HFFc6 (cell line): ENCODE measurements around the gene EGLN3. TPM values are rescaled to one million over a fixed set of nuclear protein-coding genes. Genes with fewer than 3 reads are reported as not detected.

Experiments
- DNase-seq: peaks from one replicate; pipeline ENCODE4 v3.0.0-alpha.2; 2018
- H3K27ac Mint-ChIP-seq: 2 replicates; pipeline ENCODE4 v1.8.0; 2020; ENCODE audit warnings: mild to moderate bottlenecking, mixed read lengths
- H3K27me3 Mint-ChIP-seq: 2 replicates; pipeline ENCODE4 v1.8.0; 2021; ENCODE audit warnings: mild to moderate bottlenecking, moderate library complexity, mixed read lengths; ENCODE audit not compliant: insufficient read depth
- H3K36me3 Mint-ChIP-seq: 2 replicates; pipeline ENCODE4 v1.8.0; 2021; ENCODE audit warnings: low read depth, mixed read lengths
- H3K4me1 Mint-ChIP-seq: 2 replicates; pipeline ENCODE4 v1.8.0; 2020; ENCODE audit warnings: low read depth, mixed read lengths
- H3K4me3 Mint-ChIP-seq: 2 replicates; pipeline ENCODE4 v1.8.0; 2020; ENCODE audit warnings: mild to moderate bottlenecking, moderate library complexity, mixed read lengths
- H3K9me3 Mint-ChIP-seq: 2 replicates; pipeline ENCODE4 v1.8.0; 2020; ENCODE audit warnings: mild to moderate bottlenecking, mixed read lengths
- total RNA-seq, 6 experiments: library from RNA; stranded (reverse); fragmentation: NEBNext Ultra II Directional; extraction: Animal tissue kit (Norgen Biotek cat#: 25700); gene quantifications; 2 replicates in 1 of 6; 3 replicates in 5 of 6; pipeline ENCODE4 v1.2.3, GENCODE V29; 2021
- TF ChIP-seq, protein P1 (sequence below): fragments of 200-600 bp; sonication (generic); IDR thresholded peaks from 2 replicates; pipeline ENCODE4 v1.5.0; 2021; ENCODE audit warnings: antibody characterized with exemption, mild to moderate bottlenecking

EGLN3 gene
- total RNA-seq, 6 experiments from 2014 or later = 0.19 TPM; not detected in 5

DNA sequence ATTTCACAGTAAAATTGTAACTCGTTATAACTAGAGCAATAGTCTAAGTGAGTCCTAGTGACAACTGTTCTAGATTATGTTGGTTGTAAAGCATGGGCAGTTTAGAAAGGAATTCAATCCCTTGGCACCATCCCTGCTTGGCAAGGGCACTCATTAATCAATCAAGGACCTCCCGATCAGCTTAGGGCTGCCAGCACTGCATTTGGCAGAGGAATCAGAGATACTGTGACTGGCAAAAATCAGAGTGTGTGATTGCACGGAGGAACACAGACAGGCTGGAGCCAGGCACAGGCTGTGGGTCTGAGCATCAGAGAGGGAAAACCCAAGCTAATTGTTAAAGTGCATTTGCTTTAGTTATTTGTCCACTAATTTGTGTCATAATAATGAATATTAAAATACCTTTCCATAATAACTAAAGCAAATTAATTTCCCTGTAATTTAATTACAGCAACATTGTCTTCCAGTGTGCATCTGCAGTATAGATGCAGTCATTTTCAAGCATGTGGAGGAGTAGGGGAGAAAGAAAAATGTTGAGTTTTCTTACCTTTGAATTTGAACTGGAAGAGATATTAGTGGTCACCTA is 3.2 kb upstream of the EGLN3 start:
- no peak for DNase-seq
- Mint-ChIP-seq H3K36me3 (no peaks in the 10 kb centered on the region; the same call in 1 of the 2 replicates), H3K4me3 (no peak overlapping the region), H3K9me3 (peaks cover 6% of the 10 kb centered on the region; the same call in 1 of the 2 replicates), H3K4me1 (no peaks in the 10 kb centered on the region), H3K27ac (no peak overlapping the region), H3K27me3 (peaks cover 1% of the 10 kb centered on the region)
- TF ChIP-seq, protein P1, sequence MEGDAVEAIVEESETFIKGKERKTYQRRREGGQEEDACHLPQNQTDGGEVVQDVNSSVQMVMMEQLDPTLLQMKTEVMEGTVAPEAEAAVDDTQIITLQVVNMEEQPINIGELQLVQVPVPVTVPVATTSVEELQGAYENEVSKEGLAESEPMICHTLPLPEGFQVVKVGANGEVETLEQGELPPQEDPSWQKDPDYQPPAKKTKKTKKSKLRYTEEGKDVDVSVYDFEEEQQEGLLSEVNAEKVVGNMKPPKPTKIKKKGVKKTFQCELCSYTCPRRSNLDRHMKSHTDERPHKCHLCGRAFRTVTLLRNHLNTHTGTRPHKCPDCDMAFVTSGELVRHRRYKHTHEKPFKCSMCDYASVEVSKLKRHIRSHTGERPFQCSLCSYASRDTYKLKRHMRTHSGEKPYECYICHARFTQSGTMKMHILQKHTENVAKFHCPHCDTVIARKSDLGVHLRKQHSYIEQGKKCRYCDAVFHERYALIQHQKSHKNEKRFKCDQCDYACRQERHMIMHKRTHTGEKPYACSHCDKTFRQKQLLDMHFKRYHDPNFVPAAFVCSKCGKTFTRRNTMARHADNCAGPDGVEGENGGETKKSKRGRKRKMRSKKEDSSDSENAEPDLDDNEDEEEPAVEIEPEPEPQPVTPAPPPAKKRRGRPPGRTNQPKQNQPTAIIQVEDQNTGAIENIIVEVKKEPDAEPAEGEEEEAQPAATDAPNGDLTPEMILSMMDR = no peak

DNA sequence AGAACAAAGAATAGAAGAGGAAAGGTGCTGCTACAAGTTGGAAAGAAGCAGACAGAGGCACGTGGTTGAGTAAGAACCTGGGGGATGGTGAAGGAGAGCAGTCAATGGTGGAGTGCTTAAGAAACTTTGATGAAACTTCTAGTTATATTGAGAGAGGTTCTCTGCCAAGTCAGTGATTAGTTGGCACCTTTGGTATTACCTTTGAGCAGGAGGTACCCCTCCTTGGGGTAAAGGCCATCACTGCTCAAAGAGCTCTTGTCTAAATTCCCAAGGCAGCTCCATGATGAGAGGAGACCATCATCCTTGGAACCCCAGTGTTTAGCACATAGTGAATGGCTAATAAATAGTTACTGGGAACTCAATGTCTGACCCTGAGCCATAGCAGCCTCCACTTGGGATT is 1.7 kb upstream of the EGLN3 start:
- no peak for DNase-seq
- no peaks in the 10 kb centered on the region; the same call in 1 of the 2 replicates for H3K36me3 Mint-ChIP-seq
- no peaks in the 10 kb centered on the region for H3K4me1 Mint-ChIP-seq
- no peak overlapping the region for H3K4me3 Mint-ChIP-seq
- peaks cover 4% of the 10 kb centered on the region for H3K27me3 Mint-ChIP-seq
- H3K27ac Mint-ChIP-seq = no peak overlapping the region
- peaks cover 6% of the 10 kb centered on the region; the same call in 1 of the 2 replicates for H3K9me3 Mint-ChIP-seq
- TF ChIP-seq, protein P1 = no peak

DNA sequence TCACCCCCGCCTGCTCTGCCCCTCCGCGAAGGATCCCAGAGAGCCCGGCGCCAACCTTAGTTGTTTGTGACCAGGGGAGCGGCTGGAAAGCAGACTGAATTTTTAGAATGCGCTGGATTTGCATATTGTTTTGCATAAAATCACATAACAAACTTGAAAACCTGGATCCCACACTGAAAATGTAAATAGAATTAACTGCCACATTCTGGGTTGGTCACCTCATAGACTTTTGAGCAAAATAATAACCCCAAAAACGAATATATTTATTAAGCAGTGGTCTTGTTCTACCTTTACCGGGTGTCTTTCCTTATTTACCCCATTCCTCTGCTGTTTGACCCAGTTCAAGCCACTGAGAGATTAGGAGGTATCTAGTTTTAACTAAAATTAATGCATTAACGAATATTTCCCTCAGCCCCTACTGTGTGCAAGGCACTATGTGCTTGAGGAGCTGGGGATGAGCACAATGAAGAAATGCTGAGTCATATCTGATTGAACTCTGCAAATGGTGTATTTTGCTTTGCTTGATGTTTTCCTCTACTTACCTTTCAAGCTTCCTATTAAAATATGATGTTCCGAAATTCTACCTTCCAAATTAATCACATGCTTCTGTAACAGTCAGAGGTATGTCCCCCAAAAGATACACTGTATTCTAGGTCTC is 438 bp upstream of the EGLN3 start:
- TF ChIP-seq, protein P1 = no peak
- Mint-ChIP-seq H3K27me3 (peaks cover 4% of the 10 kb centered on the region), H3K9me3 (peaks cover 6% of the 10 kb centered on the region; the same call in 1 of the 2 replicates), H3K4me3 (peak overlapping the region; percentile 79; the same call in 1 of the 2 replicates), H3K36me3 (no peaks in the 10 kb centered on the region; the same call in 1 of the 2 replicates), H3K4me1 (no peaks in the 10 kb centered on the region), H3K27ac (no peak overlapping the region)
- no peak for DNase-seq

DNA sequence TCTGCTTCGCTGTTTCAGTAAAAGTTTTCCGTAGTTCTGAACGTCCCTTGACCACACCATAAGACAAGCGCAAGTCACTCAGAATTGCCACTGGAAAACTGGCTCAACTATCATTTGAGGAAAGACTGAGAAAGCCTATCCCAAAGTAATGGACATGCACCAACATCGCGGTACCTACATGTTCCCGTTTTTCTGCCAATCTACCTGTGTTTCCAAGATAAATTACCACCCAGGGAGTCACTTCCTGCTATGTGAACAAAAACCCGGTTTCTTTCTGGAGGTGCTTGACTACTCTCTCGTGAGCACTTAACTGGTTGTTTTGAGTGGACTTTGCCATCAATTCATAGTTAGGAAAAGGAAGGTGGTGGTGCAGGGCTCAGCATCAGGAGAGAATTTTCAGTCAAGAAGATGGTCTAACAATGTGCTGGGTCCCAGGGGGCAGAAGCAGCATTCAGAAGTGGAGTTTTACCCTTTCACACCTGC is 1.4 kb downstream of the EGLN3 start:
- no peak overlapping the region for H3K27ac Mint-ChIP-seq
- TF ChIP-seq, protein P1 = no peak
- DNase-seq = no peak
- H3K9me3 Mint-ChIP-seq = no peaks in the 10 kb centered on the region; the same call in 1 of the 2 replicates
- H3K27me3 Mint-ChIP-seq = peaks cover 4% of the 10 kb centered on the region; the same call in 1 of the 2 replicates
- H3K4me1 Mint-ChIP-seq = no peaks in the 10 kb centered on the region
- H3K36me3 Mint-ChIP-seq = no peaks in the 10 kb centered on the region
- no peak overlapping the region for H3K4me3 Mint-ChIP-seq

DNA sequence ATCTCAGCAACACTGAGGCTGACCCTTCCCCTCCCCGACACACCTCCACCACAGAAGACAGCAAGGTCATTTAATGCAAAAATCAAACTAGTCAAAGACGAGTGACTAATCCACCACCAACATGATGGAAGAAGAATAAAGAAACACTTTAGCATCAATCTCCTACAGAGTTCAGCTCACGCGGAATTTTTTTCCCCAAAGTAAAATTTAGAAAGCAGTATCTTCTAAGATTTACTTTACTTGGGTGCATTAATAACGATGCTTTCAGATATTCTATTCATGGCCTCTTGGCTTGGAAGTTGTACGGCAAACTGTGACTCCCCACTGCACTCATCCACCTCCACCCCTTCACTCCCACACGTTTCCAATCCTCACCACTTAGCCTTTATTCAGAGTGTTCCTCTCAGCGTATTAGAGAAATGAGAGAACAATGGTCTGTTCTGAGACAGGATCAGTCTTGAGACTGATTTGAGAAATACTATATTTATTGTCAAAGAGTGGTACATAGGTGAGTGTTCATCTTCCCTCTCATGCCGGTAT is 1.9 kb downstream of the EGLN3 start:
- no peak for DNase-seq
- TF ChIP-seq, protein P1 = no peak
- Mint-ChIP-seq H3K4me1 (no peaks in the 10 kb centered on the region), H3K36me3 (no peaks in the 10 kb centered on the region), H3K27ac (no peak overlapping the region), H3K9me3 (no peaks in the 10 kb centered on the region; the same call in 1 of the 2 replicates), H3K27me3 (peaks cover 2% of the 10 kb centered on the region; the same call in 1 of the 2 replicates), H3K4me3 (no peak overlapping the region)
